H1 (cell line): ENCODE data around the gene SPTBN4. TPM values are rescaled to one million over a fixed set of nuclear protein-coding genes. Genes with fewer than 3 reads are reported as not detected.
A peak's percentile ranks its signal among the peaks of the same experiment; 100 is the strongest.

Source experiments
- CTCF ChIA-PET: fragments of 300-600 bp; sonication (Branson Sonifier 250); formaldehyde crosslinking; loops from one replicate; lab custom pipeline; 2021; ENCODE audit not compliant: partially characterized antibody; lab: Charles Lee
- POLR2A ChIA-PET: fragments of 300-600 bp; sonication (Branson Sonifier 250); formaldehyde crosslinking; loops from one replicate; lab custom pipeline; 2021; ENCODE audit warnings: inconsistent platforms; ENCODE audit not compliant: partially characterized antibody; lab: Charles Lee
- DNase-seq, 2 experiments: peaks; one replicate each; pipeline versions ENCODE4 v3.0.0 to v3.0.0-alpha.2; 2010 to 2022; ENCODE audit warnings: low spot score in 2 of 2, low read depth in 1 of 2, mixed read lengths in 1 of 2
- FAIRE-seq: peaks from 2 replicates; lab custom pipeline; 2011; peaks lifted over from hg19 to GRCh38; lab: Jason Lieb, UNC
- H2AFZ ChIP-seq: 2 replicates; pipeline ENCODE4 v1.8.1; 2012; ENCODE audit warnings: low read length, inconsistent platforms
- H2AK5ac ChIP-seq: 2 replicates; pipeline ENCODE4 v1.6.1; 2013; ENCODE audit warnings: low read depth, low read length
- H2BK120ac ChIP-seq: replicated peaks from 2 replicates; pipeline ENCODE3; 2013; ENCODE audit warnings: low read depth, low read length, inconsistent platforms
- H2BK12ac ChIP-seq: 2 replicates; pipeline ENCODE4 v1.6.1; 2013; ENCODE audit warnings: low read depth, low read length
- H2BK15ac ChIP-seq: 2 replicates; pipeline ENCODE4 v1.6.1; 2013; ENCODE audit warnings: low read length
- H2BK20ac ChIP-seq: 2 replicates; pipeline ENCODE4 v1.6.1; 2013; ENCODE audit warnings: low read length
- H2BK5ac ChIP-seq: 2 replicates; pipeline ENCODE4 v1.6.1; 2013; ENCODE audit warnings: low read depth, low read length
- H3K14ac ChIP-seq: 2 replicates; pipeline ENCODE4 v1.6.1; 2013; ENCODE audit warnings: inconsistent platforms; ENCODE audit not compliant: insufficient read length
- H3K18ac ChIP-seq: 2 replicates; pipeline ENCODE4 v1.6.1; 2013; ENCODE audit warnings: low read length; ENCODE audit errors: extremely low read depth
- H3K23ac ChIP-seq: 2 replicates; pipeline ENCODE4 v1.6.1; 2013; ENCODE audit warnings: inconsistent platforms; ENCODE audit not compliant: insufficient read length
- H3K23me2 ChIP-seq: 2 replicates; pipeline ENCODE4 v1.6.1; 2013; ENCODE audit warnings: low read depth, low read length
- H3K27ac ChIP-seq: 2 replicates; pipeline ENCODE4 v1.6.1; 2011; ENCODE audit warnings: low read depth, low read length, inconsistent platforms
- H3K27me3 ChIP-seq, 4 experiments: replicated peaks in 1 of 4; 1 replicate in 1 of 4; 2 replicates in 3 of 4; pipeline versions ENCODE4 v1.6.1 to v1.8.1; 2011 to 2013; ENCODE audit warnings: low read length in 3 of 4, mild to moderate bottlenecking in 3 of 4, inconsistent platforms in 2 of 4, mixed read lengths in 2 of 4, moderate library complexity in 1 of 4; ENCODE audit not compliant: control insufficient read depth in 3 of 4, insufficient read depth in 3 of 4; ENCODE audit errors: extremely low read depth in 1 of 4
- H3K36me3 ChIP-seq, 4 experiments: 2 replicates each; pipeline versions ENCODE4 v1.6.1 to v1.8.1; 2011 to 2013; ENCODE audit warnings: mild to moderate bottlenecking in 4 of 4, low read length in 3 of 4, moderate library complexity in 2 of 4, control low read depth in 1 of 4, inconsistent platforms in 1 of 4; ENCODE audit not compliant: insufficient read depth in 4 of 4, control insufficient read depth in 2 of 4
- H3K4ac ChIP-seq: replicated peaks from 2 replicates; pipeline ENCODE3; 2013; ENCODE audit warnings: low read length, low read depth, mixed read lengths, inconsistent platforms; ENCODE audit not compliant: insufficient read length
- H3K4me1 ChIP-seq, 4 experiments: replicated peaks in 1 of 4; 1 replicate in 1 of 4; 2 replicates in 3 of 4; pipeline versions ENCODE4 v1.6.1 to v1.8.1; 2011 to 2013; ENCODE audit warnings: low read length in 3 of 4, inconsistent platforms in 2 of 4, mixed read lengths in 1 of 4; ENCODE audit not compliant: insufficient read depth in 4 of 4, control insufficient read depth in 3 of 4
- H3K4me2 ChIP-seq, 2 experiments: 2 replicates each; pipeline versions ENCODE4 v1.6.1 to v1.8.1; 2011 to 2013; ENCODE audit warnings: low read depth in 2 of 2, low read length in 2 of 2, control low read depth in 1 of 2, inconsistent platforms in 1 of 2, mild to moderate bottlenecking in 1 of 2; ENCODE audit not compliant: insufficient read depth in 1 of 2
- H3K4me3 ChIP-seq, 4 experiments: fragments of 200-600, 300-600 bp in 1 of 4; sonication (generic), shearing (Covaris generic), sonication (Bioruptor Twin) in 1 of 4; 2 replicates each; pipeline versions ENCODE4 v1.5.1 to v1.8.1; 2011 to 2016; ENCODE audit warnings: low read length in 4 of 4, low read depth in 3 of 4, control low read depth in 2 of 4, inconsistent platforms in 2 of 4, mild to moderate bottlenecking in 2 of 4, mixed read lengths in 1 of 4, moderate library complexity in 1 of 4; ENCODE audit not compliant: insufficient read depth in 2 of 4; ENCODE audit errors: extremely low read depth in 1 of 4
- H3K56ac ChIP-seq: replicated peaks from 2 replicates; pipeline ENCODE3; 2013; ENCODE audit warnings: low read depth, mild to moderate bottlenecking, mixed read lengths, low read length, inconsistent platforms; ENCODE audit not compliant: insufficient read length
- H3K79me1 ChIP-seq: 2 replicates; pipeline ENCODE4 v1.6.1; 2013; ENCODE audit warnings: low read depth, low read length, control low read depth
- H3K79me2 ChIP-seq, 2 experiments: 2 replicates each; pipeline versions ENCODE4 v1.6.1 to v1.8.1; 2012 to 2013; ENCODE audit warnings: low read length in 2 of 2, mild to moderate bottlenecking in 2 of 2, inconsistent platforms in 1 of 2; ENCODE audit not compliant: insufficient read depth in 2 of 2, control insufficient read depth in 1 of 2
- H3K9ac ChIP-seq, 4 experiments: replicated peaks in 1 of 4; 1 replicate in 1 of 4; 2 replicates in 3 of 4; pipeline versions ENCODE4 v1.6.1 to v1.8.1; 2011 to 2013; ENCODE audit warnings: low read depth in 3 of 4, low read length in 3 of 4, control low read depth in 2 of 4, mild to moderate bottlenecking in 2 of 4, moderate library complexity in 2 of 4, inconsistent platforms in 1 of 4; ENCODE audit errors: extremely low read depth in 1 of 4
- H3K9me3 ChIP-seq, 2 experiments: 2 replicates each; pipeline versions ENCODE4 v1.6.1 to v1.8.1; 2012 to 2013; ENCODE audit warnings: mild to moderate bottlenecking in 2 of 2, moderate library complexity in 2 of 2, control low read depth in 1 of 2, inconsistent platforms in 1 of 2, low read depth in 1 of 2, low read length in 1 of 2, mixed read lengths in 1 of 2; ENCODE audit not compliant: insufficient read depth in 2 of 2
- H4K20me1 ChIP-seq, 2 experiments: replicated peaks in 1 of 2; 2 replicates each; pipeline versions ENCODE3 to v1.8.1; 2011 to 2013; ENCODE audit warnings: inconsistent platforms in 2 of 2, low read length in 2 of 2, mild to moderate bottlenecking in 1 of 2; ENCODE audit not compliant: insufficient read depth in 2 of 2, control insufficient read depth in 1 of 2
- H4K5ac ChIP-seq: 2 replicates; pipeline ENCODE4 v1.6.1; 2013; ENCODE audit warnings: low read length, low read depth, mixed read lengths, inconsistent platforms; ENCODE audit not compliant: insufficient read length
- H4K8ac ChIP-seq: 2 replicates; pipeline ENCODE4 v1.8.0; 2013; ENCODE audit warnings: mild to moderate bottlenecking, moderate library complexity, low read length, inconsistent platforms; ENCODE audit not compliant: insufficient read depth; ENCODE audit errors: extremely low read depth
- H4K91ac ChIP-seq: replicated peaks from 2 replicates; pipeline ENCODE3; 2013; ENCODE audit warnings: low read length, mixed read lengths, inconsistent platforms; ENCODE audit not compliant: insufficient read length
- ATF2 ChIP-seq: IDR thresholded peaks from 2 replicates; pipeline ENCODE4 v1.6.1; 2012; ENCODE audit warnings: low read length, inconsistent platforms
- KDM1A ChIP-seq: fragments of 200-600, 300-600 bp; sonication (generic); IDR thresholded peaks from 2 replicates; pipeline ENCODE4 v1.7.1; 2016; ENCODE audit warnings: mild to moderate bottlenecking, low read length, borderline replicate concordance
- WGBS, 2 experiments: shearing (Covaris generic) in 1 of 2; methylation state at CpG; one replicate each; pipeline versions ENCODE4 v1.1.6 to v1.1.7; 2013 to 2015; ENCODE audit warnings: low lambda C conversion rate in 2 of 2, mixed read lengths in 2 of 2, inconsistent platforms in 1 of 2, low coverage in 1 of 2, missing lambda C conversion rate in 1 of 2; ENCODE audit not compliant: insufficient replicate concordance in 2 of 2, insufficient coverage in 1 of 2, insufficient read length in 1 of 2; ENCODE audit errors: extremely low coverage in 1 of 2, missing lambda C conversion rate in 1 of 2; 5-methylcytosine and 5-hydroxymethylcytosine counted together
- polyA plus RNA-seq, 7 experiments: library from polyadenylated mRNA; depleted of rRNA in 3 of 7; stranded (reverse) in 5 of 7; unstranded in 2 of 7; fragments of >200 nt in 5 of 7; fragments of 200-250 nt in 2 of 7; gene quantifications; 1 replicate in 5 of 7; 2 replicates in 1 of 7; 4 replicates in 1 of 7; pipeline versions ENCODE4 v1.2.1 to v1.2.3, GENCODE V29; 2011 to 2013; ENCODE audit warnings: missing spikeins in 2 of 7, mixed read lengths in 2 of 7
- total RNA-seq: library from RNA; stranded (reverse); fragmentation: NEBNext Ultra II Directional; extraction: Animal tissue kit (Norgen Biotek cat#: 25700); gene quantifications from 2 replicates; pipeline ENCODE4 v1.2.1, GENCODE V29; 2021

The SPTBN4 gene
- total and polyA plus RNA-seq, 2 of the 8 experiments (the other 6 are each of a cell fraction or from before 2014, with no cell fraction given), result 1.9 to 3.0 TPM

- Histone ChIP-seq H4K91ac (no peak overlapping the region), H3K36me3 (no peaks in the 10 kb centered on the region), H2BK120ac (no peak overlapping the region), H3K9ac (no peak overlapping the region), H2BK20ac (no peak overlapping the region), H3K79me1 (no peaks in the 10 kb centered on the region), H3K14ac (no peak overlapping the region), H3K4me2 (no peak overlapping the region), H4K5ac (no peak overlapping the region), H3K79me2 (no peaks in the 10 kb centered on the region), H3K27ac (no peak overlapping the region), H3K27me3 (peaks cover 11 to 21% (median 15%) of the 10 kb centered on the region in 4 experiments), H2AFZ (no peak overlapping the region), H2BK15ac (peak overlapping the region; percentile 88; the same call in 1 of the 2 replicates), H4K8ac (no peak overlapping the region), H3K4me1 (peaks cover 0 to 3% (median 2%) of the 10 kb centered on the region in 4 experiments; a peak in 6 of 7 replicates), H3K18ac (no peak overlapping the region), H3K23me2 (peaks cover 4% of the 10 kb centered on the region), H2BK12ac (no peak overlapping the region), H3K4me3 (no peak overlapping the region), H3K9me3 (peaks cover 0 to 8% of the 10 kb centered on the region in 2 experiments; a peak in 2 of 4 replicates), H3K23ac (no peak overlapping the region), H3K4ac (no peak overlapping the region), H2AK5ac (no peak overlapping the region), H4K20me1 (no peaks in the 10 kb centered on the region), H3K56ac (no peak overlapping the region)
- no peak for FAIRE-seq
- 90% methylated on average over 3 of the region's 3 CpGs; no CpG with 5 or more reads in 1 of the 2 experiments for WGBS, 2 experiments
- POLR2A ChIA-PET, result interaction anchor here (0.6 to 0.8 kb wide), 2 partner anchors 12 to 67 kb away, joined by 3 read pairs; no protein-coding TSS in a partner anchor
- no peak for TF ChIP-seq ATF2
- no peak for TF ChIP-seq KDM1A
- TF ChIP-seq, all 59 proteins: peak for 0
- H2BK5ac ChIP-seq, result no peak overlapping the region
- CTCF ChIA-PET, result interaction anchor here (0.6 to 2.5 kb wide), 13 partner anchors 9 to 220 kb away, joined by 3 to 15 read pairs (median 4); partner anchors contain the start of gene PRX
- no peak for DNase-seq
These were observed 57.9 kb downstream of the SPTBN4 start for GRCh38 chr19:40524655-40525054.
